COLO668 (cell line): ENCODE results near the gene CLEC4E.
"Not testable (repeated sequence)": the region's sequence is repeated elsewhere in the genome, so short reads cannot be mapped to it uniquely, and the experiment has no call there.

Experiments used
- DNase-seq: peaks from one replicate; lab custom pipeline; 2025; ENCODE audit not compliant: unreplicated experiment; lab: John Stamatoyannopoulos, UW

Gene CLEC4E

DNA sequence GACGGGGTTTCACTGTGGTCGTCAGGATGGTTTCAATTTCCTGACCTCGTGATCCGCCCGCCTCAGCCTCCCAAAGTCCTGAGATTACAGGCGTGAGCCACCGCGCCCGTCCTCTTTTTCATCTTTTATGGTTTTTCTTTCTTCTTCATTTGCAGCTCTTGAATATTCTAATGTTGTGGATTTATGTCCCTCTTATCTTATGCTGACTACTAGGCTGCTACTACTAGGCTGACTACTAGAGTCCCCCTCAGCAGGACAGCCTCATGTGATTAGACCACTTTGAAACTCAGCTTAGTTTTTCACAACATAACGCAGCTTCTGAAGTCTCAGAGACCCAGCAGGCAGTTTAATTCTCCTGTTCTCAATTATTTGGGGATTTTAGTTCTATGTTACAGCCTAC lies 857 bp upstream of the CLEC4E start:
- no peak for DNase-seq

DNA sequence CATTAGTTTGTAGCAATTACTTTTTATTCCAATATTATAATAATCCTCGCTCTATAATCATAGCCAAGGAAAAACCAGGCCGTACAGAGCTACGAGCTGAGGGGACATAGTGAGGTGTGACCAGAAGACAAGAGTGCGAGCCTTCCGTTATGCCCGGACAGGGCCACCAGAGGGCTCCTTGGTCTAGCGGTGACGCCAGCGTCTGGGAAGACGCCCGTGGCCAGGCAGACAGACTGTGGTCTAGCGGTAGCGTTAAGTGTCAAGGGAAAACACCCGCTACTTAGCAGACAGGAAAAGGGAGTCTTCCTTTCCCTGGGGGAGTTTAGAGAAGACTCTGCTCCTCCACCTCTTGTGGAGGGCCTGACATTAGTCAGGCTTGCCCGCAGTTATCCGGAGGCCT lies 2.9 kb downstream of the CLEC4E start:
- not testable (repeated sequence) for DNase-seq

DNA sequence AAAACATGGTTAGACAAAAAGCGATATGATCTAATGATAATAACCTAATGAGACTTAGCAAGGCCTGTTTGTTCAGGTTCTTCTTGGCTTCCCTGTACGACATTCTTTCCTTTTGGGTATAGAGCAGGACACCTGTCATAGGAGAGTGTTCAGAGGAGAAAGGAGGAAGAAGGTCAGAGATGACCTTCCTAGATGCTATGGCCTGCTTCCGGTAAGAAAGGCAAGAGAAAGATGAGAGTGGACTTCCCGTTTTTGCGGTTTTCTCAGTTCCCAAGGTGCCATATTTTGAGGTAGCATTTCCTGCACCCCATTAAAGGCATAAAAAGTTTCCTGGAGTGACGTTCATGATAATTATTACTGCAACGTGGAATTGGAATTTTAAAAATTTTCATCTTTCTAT lies 8.7 kb downstream of the CLEC4E start:
- DNase-seq = no peak

DNA sequence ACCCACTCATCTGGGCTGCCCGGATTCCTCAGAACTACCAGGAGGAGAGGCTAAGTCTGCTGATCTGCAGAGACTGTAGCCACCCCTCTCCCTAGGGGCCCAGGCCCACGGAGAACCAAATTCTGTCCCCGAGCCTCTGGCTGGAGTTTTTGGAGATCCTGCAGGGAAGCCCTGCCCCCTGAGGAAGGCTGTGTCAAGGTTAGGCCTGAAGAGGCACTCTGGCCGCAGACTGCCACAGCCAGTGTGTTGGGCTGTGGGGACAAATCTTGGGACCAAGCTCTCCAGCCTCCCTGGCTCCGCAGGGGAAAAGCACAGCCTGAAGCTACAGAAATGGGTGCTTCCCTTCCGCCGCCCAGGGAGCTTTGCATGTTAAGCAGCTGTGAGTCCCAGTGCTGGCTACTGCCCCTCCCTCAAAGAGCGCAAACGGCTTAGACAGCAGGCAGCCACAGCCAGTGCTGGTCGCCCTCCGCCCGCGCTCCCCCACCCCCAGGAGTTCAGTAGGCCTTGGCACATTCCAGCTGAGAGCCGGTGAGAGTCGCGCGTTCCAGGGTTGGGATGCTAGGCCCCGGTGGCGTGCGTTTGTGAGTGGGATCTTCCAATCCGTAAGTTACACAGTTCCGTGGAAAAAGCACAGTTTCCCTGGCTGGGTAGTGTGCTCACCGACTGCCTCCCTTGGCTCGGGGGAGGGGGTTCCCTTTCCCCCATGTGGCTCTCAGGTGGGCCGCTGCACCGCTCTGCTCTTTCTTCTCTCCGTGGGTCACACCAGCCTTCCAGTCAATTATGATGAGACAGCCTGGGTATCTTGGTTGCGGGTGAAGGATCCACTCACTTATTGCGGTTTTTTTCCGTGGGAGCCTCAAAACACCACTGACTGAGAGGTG lies 13.2 kb downstream of the CLEC4E start:
- DNase-seq = no peak

DNA sequence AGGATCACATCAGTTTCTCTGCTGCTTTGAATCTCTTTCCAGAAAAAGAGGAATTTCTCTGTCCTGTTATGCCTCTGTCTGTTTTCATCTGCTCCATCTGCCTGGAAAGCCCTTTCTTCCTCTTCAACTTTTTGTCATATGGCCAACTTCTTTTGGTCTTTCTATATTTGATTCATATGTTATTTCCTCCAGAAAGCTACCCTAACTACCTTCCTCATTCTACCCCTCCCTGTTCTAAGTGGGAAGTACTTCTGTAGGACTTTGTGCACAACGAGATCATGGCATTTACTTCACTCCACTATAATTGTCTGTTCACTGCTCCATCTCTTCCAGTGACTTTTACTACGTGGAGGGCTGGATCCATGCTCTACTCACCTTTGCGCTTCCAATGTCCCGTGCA lies 21.5 kb downstream of the CLEC4E start:
- DNase-seq = no peak

DNA sequence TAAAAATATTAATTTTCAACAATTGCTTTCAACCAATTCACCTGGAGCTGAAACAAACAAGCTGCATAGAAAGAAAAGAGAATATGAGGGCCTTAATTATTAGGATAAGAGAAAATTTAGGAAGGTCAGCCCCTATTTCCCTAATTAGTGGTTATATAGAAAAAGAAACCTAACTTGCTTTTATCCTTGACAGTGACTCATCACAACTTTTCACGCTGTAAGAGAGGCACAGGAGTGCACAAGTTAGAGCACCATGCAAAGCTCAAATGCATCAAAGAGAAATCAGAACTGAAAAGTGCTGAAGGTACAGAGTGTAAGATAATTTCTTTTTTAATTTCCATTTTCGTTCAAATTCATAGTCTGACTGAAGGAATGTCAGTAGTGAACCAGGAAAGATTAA lies 22.7 kb downstream of the CLEC4E start:
- no peak for DNase-seq

DNA sequence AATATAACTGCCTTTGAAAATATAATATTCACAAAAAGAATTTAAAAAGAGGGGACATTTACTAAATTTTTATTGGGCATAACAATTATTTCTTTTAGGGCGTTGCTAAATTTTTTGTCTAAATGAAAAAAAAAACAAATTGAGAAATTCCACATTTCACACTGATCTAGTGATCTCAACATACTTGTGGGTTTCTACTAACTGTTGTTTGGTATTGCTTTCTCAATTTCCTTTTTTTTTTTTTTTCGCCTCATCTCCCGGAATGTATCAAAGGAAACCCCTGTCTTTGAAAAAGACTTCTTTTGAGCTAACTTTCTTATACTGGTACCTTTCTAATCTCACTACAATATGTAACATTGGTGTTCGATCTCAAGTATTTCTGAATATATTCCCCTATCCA lies 27.4 kb downstream of the CLEC4E start, which contains the start of gene CLEC4D:
Gene CLEC4D, plus strand, starts transcription at position 248 of the 400 bp plus-strand sequence. CDS start 230 bp downstream, outside the sequence.
- DNase-seq = no peak

DNA sequence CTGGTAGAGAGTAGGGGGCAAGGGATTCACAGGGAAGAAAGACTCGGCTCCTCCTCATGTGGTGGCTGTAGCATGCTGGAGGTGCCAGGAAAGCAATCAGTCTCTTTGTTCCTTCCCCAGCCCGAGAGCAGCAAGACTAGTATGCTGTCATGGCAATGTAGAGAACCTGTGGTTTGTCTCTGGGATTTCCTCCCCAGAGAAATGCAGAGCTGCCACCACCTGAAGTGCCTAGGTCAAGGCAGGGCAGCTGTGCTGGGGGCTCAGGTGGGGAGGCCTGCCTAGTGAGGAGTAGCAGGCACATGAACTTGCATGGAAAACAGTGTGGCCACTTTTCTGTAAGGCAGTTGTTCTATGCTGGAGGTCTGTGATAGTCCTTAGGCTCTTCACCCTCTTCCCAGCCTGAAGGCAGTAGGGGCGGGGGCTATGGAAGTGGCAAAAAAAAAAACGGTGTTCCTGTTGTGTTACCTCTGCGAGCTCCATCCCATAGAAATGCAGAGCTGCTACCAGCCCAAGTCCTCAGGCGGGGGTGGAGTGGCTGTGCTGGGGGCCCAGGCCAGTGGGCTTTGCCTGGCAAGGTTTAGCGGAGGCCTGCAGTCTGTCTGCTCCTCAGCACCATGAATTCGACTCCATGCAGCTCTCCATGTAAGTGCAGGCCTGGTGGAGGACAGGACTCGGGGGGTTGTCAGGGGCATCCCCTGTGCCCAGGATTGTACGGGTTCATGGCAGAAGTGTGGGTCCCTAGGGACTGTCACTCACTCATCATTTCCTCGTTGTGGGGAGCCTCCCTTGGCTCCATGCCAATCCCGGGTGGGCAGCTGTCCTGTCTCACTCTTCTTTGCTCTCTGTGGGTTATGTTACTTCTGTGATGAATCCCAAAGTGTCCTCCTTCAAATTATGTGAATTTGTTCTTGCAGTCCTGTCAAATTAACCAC lies 31.5 kb downstream of the CLEC4E start:
- DNase-seq = no peak

DNA sequence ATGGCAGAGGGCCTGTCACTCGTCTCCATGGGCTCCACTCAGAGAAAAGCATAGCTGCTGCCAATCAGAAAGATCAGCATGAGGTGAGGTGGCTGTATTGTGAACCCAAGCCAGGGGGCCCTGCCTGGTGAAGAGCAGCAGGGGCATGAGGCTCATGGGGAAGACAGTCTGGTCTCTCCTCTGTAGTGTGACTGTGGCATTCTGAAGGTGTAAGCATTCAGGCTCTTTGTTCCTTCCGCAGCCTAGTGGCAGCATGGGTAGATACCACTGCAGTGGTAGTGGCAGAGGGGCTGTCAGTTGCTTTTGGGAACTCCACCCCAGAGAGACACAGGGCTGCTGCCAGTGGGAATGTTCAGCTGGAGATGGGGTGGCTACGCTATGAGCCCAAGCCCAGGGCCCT lies 32.5 kb downstream of the CLEC4E start:
- DNase-seq = no peak

DNA sequence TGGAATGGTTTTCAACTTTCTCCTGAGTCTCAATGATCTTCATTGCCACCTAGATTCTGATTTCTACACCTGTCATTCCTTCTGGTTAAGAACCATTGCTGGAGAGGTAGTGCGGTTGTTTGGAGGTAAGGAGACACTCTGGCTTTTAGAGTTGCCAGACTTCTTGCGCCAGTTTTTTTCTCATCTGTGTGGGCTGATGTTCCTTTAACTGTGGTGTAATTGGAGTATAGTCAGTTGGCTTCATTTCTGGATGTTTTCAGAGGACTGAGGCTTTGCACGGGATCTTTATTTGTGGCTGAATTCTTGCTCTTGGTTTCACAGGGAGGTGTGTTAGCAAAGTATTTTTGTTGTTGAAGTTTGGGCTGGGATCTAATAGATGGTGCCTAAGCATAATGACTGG lies 33.1 kb downstream of the CLEC4E start:
- no peak for DNase-seq

DNA sequence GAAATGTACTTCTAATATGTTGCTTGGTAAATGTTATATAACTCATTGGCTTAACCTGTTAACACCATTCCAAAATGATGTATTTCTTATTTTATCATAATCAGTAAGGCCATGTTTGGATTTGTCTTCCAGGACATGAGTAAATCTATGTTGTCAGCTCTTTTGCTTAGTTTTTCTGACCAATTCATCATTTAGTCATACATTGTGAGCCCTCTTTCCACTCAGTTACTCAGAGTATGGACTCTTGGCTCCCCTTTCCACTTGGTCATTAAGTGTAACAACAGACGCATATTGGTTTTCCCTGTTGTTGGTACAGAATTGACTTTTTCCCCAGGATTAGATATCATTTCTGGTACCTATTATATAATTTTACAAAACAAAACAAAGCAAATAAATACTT lies 36.4 kb downstream of the CLEC4E start:
- DNase-seq = no peak

DNA sequence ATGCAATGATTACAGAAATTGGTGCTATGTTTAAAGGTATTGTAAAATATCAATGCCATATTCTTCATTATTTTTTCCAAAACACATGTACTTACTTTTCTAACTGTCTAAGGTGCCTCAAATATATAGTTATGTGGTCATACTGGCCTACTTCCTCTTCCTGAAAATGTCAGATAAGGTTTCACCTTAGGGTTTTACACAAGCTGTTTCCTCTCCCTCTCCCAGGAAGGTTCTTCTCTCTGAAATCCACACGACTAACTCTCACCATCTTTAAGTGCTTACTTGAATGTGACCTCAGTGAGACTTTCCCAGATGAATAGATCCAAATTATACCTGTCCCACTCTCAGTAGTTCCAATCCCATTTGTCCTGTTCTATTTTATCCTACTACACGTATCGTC lies 39.0 kb downstream of the CLEC4E start:
- DNase-seq = no peak

DNA sequence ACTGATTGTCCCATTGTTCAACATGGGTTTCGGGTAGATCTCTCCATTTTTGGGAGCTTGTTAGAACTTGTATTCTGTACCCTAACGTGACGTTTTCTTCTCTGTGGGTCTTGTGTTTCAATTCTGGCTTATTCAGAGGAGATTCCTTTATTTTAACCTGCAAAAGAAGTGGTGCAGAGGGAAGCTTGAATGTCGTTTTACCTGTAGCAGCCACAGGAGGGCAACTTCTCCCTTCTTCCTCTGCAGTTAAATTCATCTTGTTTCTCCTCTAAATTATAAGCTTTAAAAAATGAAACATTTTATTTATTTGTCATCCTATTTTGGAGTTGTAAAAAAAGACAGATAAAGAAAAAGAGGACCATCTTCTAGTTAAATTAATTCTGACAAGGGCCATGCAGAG lies 41.1 kb downstream of the CLEC4E start:
- no peak for DNase-seq

DNA sequence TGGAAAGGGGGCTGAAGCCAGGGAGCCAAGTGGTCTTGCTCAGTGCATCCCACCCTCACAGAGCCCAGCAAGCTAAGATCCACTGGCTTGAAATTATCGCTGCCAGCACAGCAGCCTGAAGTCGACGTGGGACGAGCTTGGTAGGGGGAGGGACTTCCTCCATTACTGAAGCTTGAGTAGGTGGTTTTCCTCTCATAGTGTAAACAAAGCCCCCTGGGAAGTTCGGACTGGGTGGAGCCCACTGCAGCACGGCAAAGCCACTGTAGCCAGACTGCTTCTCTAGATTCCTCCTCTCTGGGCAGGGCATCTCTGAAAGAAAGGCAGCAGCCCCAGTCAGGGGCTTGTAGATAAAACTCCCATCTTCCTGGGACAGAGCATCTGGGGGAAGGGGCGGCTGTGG lies 44.6 kb downstream of the CLEC4E start:
- not testable (repeated sequence) for DNase-seq

DNA sequence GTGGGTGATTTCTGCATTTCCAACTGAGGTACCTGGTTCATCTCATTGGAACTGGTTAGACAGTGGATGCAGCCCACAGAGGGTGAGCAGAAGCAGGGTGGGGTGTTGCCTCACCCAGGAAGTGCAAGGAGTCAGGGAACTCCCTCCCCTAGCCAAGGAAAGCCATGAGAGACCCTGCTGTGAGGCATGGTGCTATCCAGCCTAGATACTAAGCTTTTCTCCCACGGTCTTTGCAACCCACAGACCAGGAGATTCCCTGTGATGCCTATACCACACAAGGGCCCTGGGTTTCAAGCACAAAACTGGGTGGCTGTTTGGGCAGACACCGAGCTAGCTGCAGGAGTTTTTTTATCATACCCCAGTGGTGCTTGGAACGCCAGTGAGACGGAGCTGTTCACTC lies 45.0 kb downstream of the CLEC4E start:
- DNase-seq = not testable (repeated sequence)

DNA sequence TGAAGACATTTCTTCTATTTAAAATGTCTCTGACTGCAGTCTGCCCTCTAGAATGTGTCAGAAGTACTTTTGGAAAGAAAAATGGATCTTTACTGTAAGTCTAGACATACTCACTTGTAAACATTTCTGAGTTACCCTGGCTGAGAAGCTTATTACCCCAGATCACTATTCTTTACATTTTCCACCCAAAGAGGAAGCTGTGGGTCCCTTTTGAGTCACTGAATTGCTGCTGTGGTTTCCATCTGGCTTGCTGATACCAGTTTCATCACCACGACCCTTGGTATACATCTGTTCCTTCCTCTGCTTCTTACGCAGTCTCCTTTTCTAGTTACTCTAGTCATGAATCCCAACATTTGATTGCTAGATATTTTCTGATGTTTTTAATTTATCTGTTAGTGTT lies 47.6 kb downstream of the CLEC4E start:
- no peak for DNase-seq

DNA sequence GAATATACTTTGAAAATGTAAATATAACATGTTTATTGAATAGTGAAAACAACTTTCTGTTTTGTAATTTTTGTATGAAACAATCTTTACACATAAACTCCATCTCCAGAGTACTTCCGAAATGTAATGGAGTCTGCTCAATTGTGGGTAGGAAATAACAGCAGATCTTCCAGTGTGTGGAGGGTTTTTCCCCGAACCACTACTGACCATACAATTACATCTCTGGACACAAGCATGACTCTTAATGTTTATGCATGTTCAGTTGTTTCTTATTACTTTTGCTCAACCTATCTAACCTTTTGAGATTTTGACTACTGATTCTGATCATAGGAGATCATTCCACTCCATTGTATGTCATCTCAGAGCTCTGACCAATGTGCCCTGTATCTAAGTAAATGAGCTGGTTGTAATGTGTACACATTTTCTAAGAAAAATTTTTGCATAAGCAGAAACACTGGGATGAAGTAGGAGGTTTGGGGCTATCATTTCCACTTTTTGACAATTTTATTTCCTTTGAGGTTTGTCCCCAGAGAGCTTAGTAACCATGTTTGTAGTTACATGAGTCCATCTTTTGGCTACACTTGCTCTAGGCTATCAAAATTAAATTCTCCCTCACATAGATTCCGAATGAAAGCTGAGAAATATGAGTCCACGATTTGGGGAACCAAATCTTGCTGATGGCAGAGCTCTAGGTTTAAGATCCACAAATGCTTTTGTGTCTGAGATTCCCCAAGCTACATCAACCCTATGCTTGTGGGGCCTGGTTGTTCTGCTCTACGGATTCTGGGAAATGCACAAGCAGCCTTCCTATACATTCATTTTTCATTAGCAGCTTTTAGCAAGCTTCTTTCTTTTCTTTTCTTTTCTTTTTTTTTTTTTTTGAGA lies 48.8 kb downstream of the CLEC4E start:
- no peak for DNase-seq
